GM21526 (cell line): ENCODE results near the gene ADGRE3.
A peak's percentile ranks its signal among the peaks of the same experiment; 100 is the strongest.

Source experiments
- ATAC-seq: cut with Tn5 transposase; IDR thresholded peaks from one replicate; pipeline ENCODE4 v1.9.1; 2021; ENCODE audit warnings: moderate library complexity; ENCODE audit not compliant: unreplicated experiment, low FRiP score

ADGRE3 gene

GRCh38 chr19:14674764-14675163 is at the start of gene ADGRE3:
Gene ADGRE3, minus strand, starts transcription at chr19:14674844. Its CDS starts 74 bp downstream, at chr19:14674770.
- no peak for ATAC-seq

- no peak for ATAC-seq
Observed at GRCh38 chr19:14722127-14722526, 47.5 kb upstream of the ADGRE3 start.

- ATAC-seq, result no peak
Observed at GRCh38 chr19:14719162-14719561, 44.5 kb upstream of the ADGRE3 start.

GRCh38 chr19:14718522-14719116 is 44.0 kb upstream of the ADGRE3 start:
- ATAC-seq, result no peak

DNA sequence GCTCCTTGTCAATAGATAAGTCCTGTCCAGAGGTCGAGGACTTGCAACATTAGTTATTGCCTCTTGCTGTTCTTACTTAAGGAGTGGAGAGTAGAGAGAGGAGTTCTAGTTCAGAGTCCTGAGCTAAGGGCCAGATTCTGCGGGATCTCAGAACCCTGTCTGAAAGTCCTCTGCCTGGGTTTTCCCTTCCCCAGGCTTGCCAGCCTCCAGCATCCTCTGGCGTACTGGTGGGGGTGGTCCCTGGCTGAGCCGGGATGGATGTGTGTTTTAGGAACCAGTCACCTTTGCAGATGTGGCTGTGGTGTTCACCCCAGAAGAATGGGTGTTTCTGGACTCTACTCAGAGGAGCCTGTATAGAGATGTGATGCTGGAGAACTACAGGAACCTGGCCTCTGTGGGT is 41.2 kb upstream of the ADGRE3 start:
- no peak for ATAC-seq

- no peak for ATAC-seq
Observed at GRCh38 chr19:14704450-14704849, 29.8 kb upstream of the ADGRE3 start.

- no peak for ATAC-seq
Observed at GRCh38 chr19:14703833-14704232, 29.2 kb upstream of the ADGRE3 start.

GRCh38 chr19:14700711-14701375 is 26.2 kb upstream of the ADGRE3 start:
- no peak for ATAC-seq

DNA sequence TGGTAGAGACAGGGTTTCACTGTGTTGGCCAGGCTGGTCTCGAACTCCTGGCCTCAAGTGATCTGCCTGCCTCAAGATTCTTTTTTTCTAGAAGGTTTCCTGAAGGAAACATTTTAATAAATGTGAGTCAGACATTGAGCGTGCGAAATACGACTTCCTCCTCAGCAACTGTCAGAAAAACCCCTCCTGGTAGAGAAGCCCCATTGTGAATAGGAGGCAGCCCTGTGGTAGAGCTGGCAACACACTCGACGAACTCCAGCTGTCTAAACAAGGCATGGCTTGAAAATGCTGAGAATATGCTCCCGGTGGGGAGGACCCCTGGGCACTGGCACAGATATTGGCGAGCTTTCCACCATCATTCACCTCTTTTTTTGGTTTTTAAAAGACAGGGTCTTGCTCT is 25.0 kb upstream of the ADGRE3 start:
- ATAC-seq, result no peak

DNA sequence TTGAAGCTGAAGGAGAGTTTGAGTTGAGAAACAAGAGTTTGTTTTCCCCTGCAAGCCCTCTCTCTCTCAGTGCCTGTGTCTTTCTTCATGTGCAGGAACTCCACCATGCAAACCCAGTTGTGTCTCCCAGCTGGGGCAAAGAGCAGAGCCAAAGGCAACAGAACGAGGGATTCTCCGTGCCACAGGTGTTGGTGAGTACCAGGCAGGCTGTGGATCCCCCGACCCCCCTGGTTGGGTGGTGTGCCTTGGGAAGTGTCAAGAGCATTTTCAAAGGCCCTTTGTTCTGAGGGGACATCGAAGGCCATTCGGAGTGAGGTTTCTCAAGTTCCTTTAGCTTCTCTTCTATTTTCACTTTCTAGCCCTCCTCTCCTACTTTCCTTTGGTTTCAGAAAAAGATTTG is 20.8 kb upstream of the ADGRE3 start:
- ATAC-seq, result no peak

- ATAC-seq, result no peak
Observed at GRCh38 chr19:14694641-14695266, 20.1 kb upstream of the ADGRE3 start.

DNA sequence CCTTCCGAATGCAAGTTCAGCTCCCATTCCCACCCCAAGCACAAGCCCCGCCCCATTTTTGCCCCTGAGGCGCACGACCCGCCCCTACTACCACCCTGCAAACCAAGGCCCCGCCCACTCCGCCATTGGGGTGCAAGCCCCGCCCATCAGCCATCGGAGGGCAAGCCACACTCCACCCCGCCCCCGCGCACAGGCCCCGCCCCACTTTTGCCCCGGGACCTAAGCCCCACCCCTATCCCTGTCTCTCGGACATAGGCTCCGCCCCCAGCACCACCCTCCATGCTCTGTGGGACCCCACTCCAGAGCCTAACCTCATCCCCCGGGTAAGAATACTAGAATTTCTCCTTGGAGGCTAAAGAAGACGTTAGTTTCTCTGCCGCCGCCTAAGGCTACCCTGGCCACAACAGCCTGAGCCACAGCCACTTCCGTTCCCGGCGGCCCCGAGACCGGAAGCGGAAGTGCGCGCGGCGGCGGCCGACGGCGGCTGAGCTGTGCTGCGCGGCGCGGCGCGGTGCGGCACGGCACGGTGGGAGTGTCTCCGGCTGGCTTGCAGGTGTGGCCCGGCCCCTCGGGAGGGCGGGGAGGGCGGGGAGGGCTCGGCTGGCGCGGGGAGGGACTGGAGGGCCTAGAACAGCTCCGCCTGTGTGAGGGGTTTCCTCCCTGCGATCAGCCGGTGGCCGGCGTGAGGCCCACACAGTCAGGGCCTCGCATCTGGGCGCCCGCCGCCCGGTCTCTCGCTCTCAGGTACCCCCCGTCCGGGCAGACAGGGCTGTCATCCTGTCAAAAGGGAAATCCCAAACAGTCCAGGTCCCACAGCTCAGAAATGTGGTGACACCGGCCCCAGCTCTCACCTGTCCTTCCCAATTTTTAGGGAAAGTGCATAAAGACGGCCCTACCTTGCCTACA is 15.2 kb upstream of the ADGRE3 start, which contains the start of gene ZNF333:
Gene ZNF333 (plus strand): TSS at position 451 of the 906 bp plus-strand sequence. CDS start 3,444 bp downstream, outside the sequence.
- ATAC-seq, result peak; percentile 84

- no peak for ATAC-seq
Observed at GRCh38 chr19:14686411-14686810, 11.8 kb upstream of the ADGRE3 start.

GRCh38 chr19:14683439-14683838 is 8.8 kb upstream of the ADGRE3 start:
- ATAC-seq, result no peak

- no peak for ATAC-seq
Observed at GRCh38 chr19:14682084-14682483, 7.4 kb upstream of the ADGRE3 start.

GRCh38 chr19:14678199-14678598 is 3.6 kb upstream of the ADGRE3 start:
- ATAC-seq, result no peak

DNA sequence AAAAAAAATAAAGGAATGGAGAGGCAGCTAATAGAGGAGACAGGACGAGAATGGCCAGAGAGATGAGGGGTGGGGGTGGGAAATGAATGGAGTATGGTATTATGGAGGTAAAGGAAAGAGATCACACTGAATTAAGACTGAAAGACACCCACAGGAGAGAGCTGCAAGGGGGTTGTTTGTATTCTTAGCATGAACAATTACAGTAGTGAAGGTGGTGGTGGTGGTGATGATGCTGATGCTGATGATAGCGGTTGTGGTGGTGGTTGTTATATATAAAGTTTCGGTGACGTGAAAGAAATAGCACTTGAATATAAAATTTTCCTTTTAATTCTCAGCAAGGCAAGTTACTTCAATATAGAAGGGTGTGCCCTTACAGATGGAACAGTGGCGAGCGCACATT is 2.8 kb upstream of the ADGRE3 start:
- no peak for ATAC-seq

DNA sequence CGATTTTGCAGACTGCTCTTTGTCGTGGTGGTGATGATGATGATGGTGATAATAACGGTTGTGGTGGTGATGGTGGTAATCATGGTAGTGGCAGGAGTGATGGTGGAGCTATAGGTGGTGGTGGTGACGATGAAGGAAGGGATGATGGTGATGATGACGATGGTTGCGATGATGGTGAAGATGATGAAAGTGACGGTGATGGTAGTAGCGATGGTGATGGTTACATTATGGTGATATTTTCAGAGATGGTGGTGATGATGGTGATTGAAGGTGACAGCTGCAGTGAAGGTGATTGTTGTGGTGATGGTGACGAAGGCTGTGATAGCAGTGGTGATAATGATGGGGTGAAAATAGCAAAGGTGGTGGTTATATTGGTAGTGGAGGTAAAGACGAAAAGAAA is 2.1 kb upstream of the ADGRE3 start:
- no peak for ATAC-seq

- ATAC-seq, result no peak
Observed at GRCh38 chr19:14673088-14673487, 1.6 kb downstream of the ADGRE3 start.

- no peak for ATAC-seq
Observed at GRCh38 chr19:14672188-14672872, 2.3 kb downstream of the ADGRE3 start.
